GM12872 (cell line): ENCODE results near the gene GABRB2.

Experiments used
- TF ChIP-seq, protein P1 (sequence below): IDR thresholded peaks from 3 replicates; pipeline ENCODE4 v1.5.1; 2011; ENCODE audit warnings: low read depth, mild to moderate bottlenecking, low read length, moderate library complexity; ENCODE audit not compliant: insufficient read depth

Gene GABRB2

GRCh38 chr5:161246749-161247148 lies 299.8 kb downstream of the GABRB2 start:
- TF ChIP-seq, protein P1, sequence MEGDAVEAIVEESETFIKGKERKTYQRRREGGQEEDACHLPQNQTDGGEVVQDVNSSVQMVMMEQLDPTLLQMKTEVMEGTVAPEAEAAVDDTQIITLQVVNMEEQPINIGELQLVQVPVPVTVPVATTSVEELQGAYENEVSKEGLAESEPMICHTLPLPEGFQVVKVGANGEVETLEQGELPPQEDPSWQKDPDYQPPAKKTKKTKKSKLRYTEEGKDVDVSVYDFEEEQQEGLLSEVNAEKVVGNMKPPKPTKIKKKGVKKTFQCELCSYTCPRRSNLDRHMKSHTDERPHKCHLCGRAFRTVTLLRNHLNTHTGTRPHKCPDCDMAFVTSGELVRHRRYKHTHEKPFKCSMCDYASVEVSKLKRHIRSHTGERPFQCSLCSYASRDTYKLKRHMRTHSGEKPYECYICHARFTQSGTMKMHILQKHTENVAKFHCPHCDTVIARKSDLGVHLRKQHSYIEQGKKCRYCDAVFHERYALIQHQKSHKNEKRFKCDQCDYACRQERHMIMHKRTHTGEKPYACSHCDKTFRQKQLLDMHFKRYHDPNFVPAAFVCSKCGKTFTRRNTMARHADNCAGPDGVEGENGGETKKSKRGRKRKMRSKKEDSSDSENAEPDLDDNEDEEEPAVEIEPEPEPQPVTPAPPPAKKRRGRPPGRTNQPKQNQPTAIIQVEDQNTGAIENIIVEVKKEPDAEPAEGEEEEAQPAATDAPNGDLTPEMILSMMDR, result no peak
